GM12878 (cell line): ENCODE results near the gene EOMES. TPM values are rescaled to one million over a fixed set of nuclear protein-coding genes. Genes with fewer than 3 reads are reported as not detected.

Experiments
- ATAC-seq: fragments of 200-7000 bp; cut with Tn5 transposase; 3 replicates; pipeline ENCODE4 v1.9.1; 2020; ENCODE audit warnings: mild to moderate bottlenecking, moderate library complexity
- BruUV-seq: library from RNA; stranded (reverse); fragments of 400-500 nt; replicated peaks from 2 replicates; lab custom pipeline; 2021; lab: Mats Ljungman, UMichigan
- CTCF ChIA-PET: fragments of 300-600 bp; sonication (Branson Sonifier 250); formaldehyde crosslinking; extraction: SDS; loops from one replicate; lab custom pipeline; 2021; ENCODE audit warnings: inconsistent platforms; lab: Yijun Ruan, JAX
- POLR2A ChIA-PET: fragments of 350-600 bp; formaldehyde crosslinking; extraction: SDS; loops from one replicate; lab custom pipeline; 2021; ENCODE audit warnings: inconsistent platforms; lab: Charles Lee
- RAD21 ChIA-PET: fragments of 300-600 bp; sonication (Branson Sonifier 250); formaldehyde crosslinking; loops from one replicate; lab custom pipeline; 2023; ENCODE audit warnings: antibody characterized with exemption; ENCODE audit not compliant: unreplicated experiment; lab: Charles Lee
- SMC1A ChIA-PET: fragments of 300-600 bp; sonication (Branson Sonifier 250); formaldehyde crosslinking; loops from one replicate; lab custom pipeline; 2023; ENCODE audit not compliant: unreplicated experiment, uncharacterized antibody; lab: Charles Lee
- DNase-seq: peaks from one replicate; pipeline ENCODE4 v3.0.0-alpha.2; 2011; ENCODE audit warnings: low read depth, low spot score
- FAIRE-seq: peaks from 3 replicates; lab custom pipeline; 2011; peaks lifted over from hg19 to GRCh38; lab: Jason Lieb, UNC
- H2AFZ ChIP-seq: 2 replicates; pipeline ENCODE4 v1.6.0; 2011; ENCODE audit warnings: low read depth, low read length, control low read depth; ENCODE audit not compliant: control insufficient read depth
- H3K27ac ChIP-seq: 2 replicates; pipeline ENCODE4 v1.5.1; 2011; ENCODE audit warnings: control low read depth; ENCODE audit not compliant: control insufficient read depth, insufficient read depth
- H3K27me3 ChIP-seq, 2 experiments: replicated peaks in 1 of 2; 2 replicates each; pipeline versions ENCODE4 v1.6.0 to v1.6.1; 2011; ENCODE audit warnings: low read length in 1 of 2; ENCODE audit not compliant: control insufficient read depth in 2 of 2, insufficient read depth in 2 of 2
- H3K36me3 ChIP-seq, 2 experiments: 2 replicates each; pipeline ENCODE4 v1.5.1; 2011; ENCODE audit warnings: low read length in 1 of 2; ENCODE audit not compliant: control insufficient read depth in 2 of 2, insufficient read depth in 2 of 2
- H3K4me1 ChIP-seq: 2 replicates; pipeline ENCODE4 v1.6.1; 2011; ENCODE audit warnings: mild to moderate bottlenecking, low read length, moderate library complexity, mixed read lengths; ENCODE audit not compliant: control insufficient read depth, insufficient read depth
- H3K4me2 ChIP-seq: 2 replicates; pipeline ENCODE4 v1.6.0; 2011; ENCODE audit warnings: control low read depth; ENCODE audit not compliant: control insufficient read depth, insufficient read depth
- H3K4me3 ChIP-seq: fragments of 200-600 bp; sonication (generic); 2 replicates; pipeline ENCODE4 v1.5.1; 2016
- H3K79me2 ChIP-seq: 2 replicates; pipeline ENCODE4 v1.6.0; 2011; ENCODE audit warnings: low read length; ENCODE audit not compliant: control insufficient read depth, insufficient read depth
- H3K9ac ChIP-seq: 2 replicates; pipeline ENCODE4 v1.8.0; 2011; ENCODE audit warnings: low read length, control low read depth, mixed read lengths; ENCODE audit not compliant: control insufficient read depth, insufficient read depth
- H3K9me3 ChIP-seq: replicated peaks from 3 replicates; pipeline ENCODE4 v1.5.1; 2011; ENCODE audit warnings: mild to moderate bottlenecking, low read length; ENCODE audit not compliant: control insufficient read depth, insufficient read depth
- H4K20me1 ChIP-seq: 2 replicates; pipeline ENCODE4 v1.6.0; 2011; ENCODE audit not compliant: control insufficient read depth, insufficient read depth
- ASH2L ChIP-seq: fragments of 300-600, 200-600 bp; sonication (generic); IDR thresholded peaks from 2 replicates; pipeline ENCODE4 v1.6.1; 2017; ENCODE audit warnings: low read depth, mild to moderate bottlenecking, borderline replicate concordance
- ATF7 ChIP-seq: fragments of 450-650 bp; IDR thresholded peaks from 2 replicates; pipeline ENCODE4 v1.6.1; 2016; ENCODE audit warnings: low read depth, mild to moderate bottlenecking
- BRCA1 ChIP-seq: IDR thresholded peaks from 2 replicates; pipeline ENCODE4 v1.6.1; 2011; ENCODE audit warnings: low read depth, low read length, improper control_type of control experiment
- CUX1 ChIP-seq: IDR thresholded peaks from 2 replicates; pipeline ENCODE4 v1.6.1; 2012; ENCODE audit warnings: improper control_type of control experiment, low read depth, low read length; ENCODE audit not compliant: insufficient replicate concordance
- IKZF1 ChIP-seq: fragments of 450-650 bp; conservative IDR thresholded peaks from 2 replicates; pipeline ENCODE4 v1.6.1; 2017; ENCODE audit warnings: antibody characterized with exemption, mild to moderate bottlenecking
- MTA2 ChIP-seq: fragments of 450-650 bp; IDR thresholded peaks from 2 replicates; pipeline ENCODE4 v1.6.1; 2016; ENCODE audit warnings: low read depth, mild to moderate bottlenecking, moderate library complexity
- NFIC ChIP-seq: IDR thresholded peaks from 2 replicates; pipeline ENCODE4 v1.6.1; 2012; ENCODE audit warnings: low read depth, mild to moderate bottlenecking, inconsistent platforms, low read length, moderate library complexity
- NR2C1 ChIP-seq: fragments of 450-650 bp; IDR thresholded peaks from 2 replicates; pipeline ENCODE4 v1.6.1; 2017; ENCODE audit warnings: antibody characterized with exemption, mild to moderate bottlenecking, moderate library complexity
- NRF1 ChIP-seq: conservative IDR thresholded peaks from 2 replicates; pipeline ENCODE4 v1.6.1; 2011; ENCODE audit warnings: mild to moderate bottlenecking, low read depth, low read length, improper control_type of control experiment
- PAX5 ChIP-seq: IDR thresholded peaks from 2 replicates; pipeline ENCODE4 v1.6.1; 2011; ENCODE audit warnings: low read depth, low read length, borderline replicate concordance
- RCOR1 ChIP-seq: conservative IDR thresholded peaks from 2 replicates; pipeline ENCODE4 v1.6.1; 2012; ENCODE audit warnings: low read depth, low read length, improper control_type of control experiment
- SMARCA5 ChIP-seq: fragments of 450-650 bp; IDR thresholded peaks from 2 replicates; pipeline ENCODE4 v1.6.1; 2017; ENCODE audit warnings: mild to moderate bottlenecking
- SREBF1 ChIP-seq: IDR thresholded peaks from 2 replicates; pipeline ENCODE4 v1.6.1; 2012; ENCODE audit warnings: mild to moderate bottlenecking, low read length
- ZBTB33 ChIP-seq: fragments of 450-650 bp; IDR thresholded peaks from 2 replicates; pipeline ENCODE4 v1.6.1; 2017; ENCODE audit warnings: mild to moderate bottlenecking
- ZNF622 ChIP-seq: fragments of 450-650 bp; IDR thresholded peaks from 2 replicates; pipeline ENCODE4 v1.6.1; 2017; ENCODE audit warnings: mild to moderate bottlenecking, inconsistent platforms
- ZSCAN29 ChIP-seq: fragments of 450-650 bp; IDR thresholded peaks from 2 replicates; pipeline ENCODE4 v1.6.1; 2017; ENCODE audit warnings: mild to moderate bottlenecking, moderate library complexity
- WGBS: methylation state at CpG from one replicate; pipeline ENCODE4 v1.1.6; 2016; ENCODE audit warnings: low lambda C conversion rate; ENCODE audit not compliant: insufficient replicate concordance, insufficient coverage; ENCODE audit errors: missing lambda C conversion rate; 5-methylcytosine and 5-hydroxymethylcytosine counted together
- in situ Hi-C: fragments of 300-500 bp; cut with MboI; formaldehyde crosslinking; loops from 9 replicates; pipeline ENCODE4 v1.14.3; 2018; ENCODE audit warnings: mixed read lengths
- intact Hi-C: fragments of 100-400 bp; cut with micrococcal nuclease; formaldehyde crosslinking; loops from one replicate; pipeline ENCODE4 v1.14.2; 2022; ENCODE audit not compliant: unreplicated experiment
- polyA plus RNA-seq, 11 experiments: library from polyadenylated mRNA; depleted of rRNA in 4 of 11; unstranded in 6 of 11; stranded (reverse) in 5 of 11; fragments of >200 nt; fragmentation: Nextera tagmentation in 4 of 11; fragmentation: Illumina TruSeq in 1 of 11; extraction: Ambion mirVana in 4 of 11; extraction: Trizol in 1 of 11; gene quantifications; 1 replicate in 1 of 11; 2 replicates in 10 of 11; pipeline versions ENCODE4 v1.2.1 to v1.2.3, GENCODE V29; 2011 to 2016; ENCODE audit warnings: inconsistent platforms in 2 of 11, missing spikeins in 2 of 11, low read depth in 1 of 11
- total RNA-seq, 4 experiments: library from RNA; depleted of rRNA in 3 of 4; stranded (reverse); fragments of >200 nt in 3 of 4; fragmentation: Illumina TruSeq in 1 of 4; extraction: Trizol in 1 of 4; gene quantifications; 2 replicates each; pipeline versions ENCODE4 v1.2.1 to v1.2.3, GENCODE V29; 2013 to 2021

The EOMES gene
- total and polyA plus RNA-seq, 10 of the 15 experiments (the other 5 are each of a cell fraction or from before 2014, with no cell fraction given), result 1.5 to 178 (median 4.5) TPM

- ChIA-PET CTCF (interaction anchor here (0.6 to 3.8 kb wide), 63 partner anchors 9 to 1015 kb away, joined by 3 to 140 read pairs (median 4); partner anchors contain the start of genes AZI2, EOMES and ZCWPW2), SMC1A (interaction anchor here (0.5 to 3.3 kb wide), 59 partner anchors 10 to 764 kb away, joined by 3 to 131 read pairs (median 4); partner anchors contain the start of genes AZI2, EOMES and ZCWPW2), RAD21 (interaction anchor here (0.5 to 3.6 kb wide), 82 partner anchors 9 to 980 kb away, joined by 3 to 186 read pairs (median 5); partner anchors contain the start of genes CMC1, EOMES and SLC4A7), POLR2A (interaction anchor here (0.6 to 2.5 kb wide), 25 partner anchors 10 to 636 kb away, joined by 3 to 26 read pairs (median 4); partner anchors contain the start of genes AZI2, EOMES and ZCWPW2)
- 21% methylated on average over 48 of the region's 49 CpGs for WGBS
- no TSS peak for BruUV-seq
- peak overlapping the region; percentile 80 for H2AFZ ChIP-seq
- H3K36me3 ChIP-seq, result no peaks in the 10 kb centered on the region
- in situ Hi-C loops (loop anchor here (5.0 to 10.0 kb wide), 2 partner anchors 422 to 620 kb away; no protein-coding TSS in a partner anchor), intact Hi-C loops (loop anchor here (1.0 to 5.0 kb wide), 4 partner anchors 325 to 616 kb away; no protein-coding TSS in a partner anchor)
- DNase-seq, result no peak
- H3K27me3 ChIP-seq, result peaks cover 2 to 24% of the 10 kb centered on the region in 2 experiments
- peak overlapping the region; percentile 71 for H3K4me3 ChIP-seq
- peak; percentile 23 for FAIRE-seq
- H3K27ac ChIP-seq, result no peak overlapping the region
- H4K20me1 ChIP-seq, result no peaks in the 10 kb centered on the region
- no peak overlapping the region for H3K9ac ChIP-seq
- H3K9me3 ChIP-seq, result no peaks in the 10 kb centered on the region
- ATAC-seq, result peak; percentile 86
- H3K79me2 ChIP-seq, result no peaks in the 10 kb centered on the region
- peak overlapping the region; percentile 67 for H3K4me2 ChIP-seq
- H3K4me1 ChIP-seq, result no peaks in the 10 kb centered on the region
- TF ChIP-seq SMARCA5 (peak; percentile 79; the same call in 1 of the 2 replicates), MTA2 (0 out of 2 replicates have a peak, but pooled peaks have one; percentile 30), ZBTB33 (no peak), ATF7 (0 out of 2 replicates have a peak, but pooled peaks have one; percentile 5), CUX1 (no peak), PAX5 (no peak), BRCA1 (no peak), NFIC (no peak), ASH2L (no peak), ZNF622 (no peak), IKZF1 (0 out of 2 replicates have a peak, but pooled peaks have one; percentile 23), NR2C1 (peak; percentile 47; the same call in 1 of the 2 replicates), ZSCAN29 (no peak), NRF1 (no peak), SREBF1 (no peak), RCOR1 (no peak)
These were observed 9.7 kb downstream of the EOMES start for GRCh38 chr3:27712136-27713077.
